Gastroesophageal sphincter (tissue), 4 donors: Measurements from ENCODE around the gene RNMT. TPM values are rescaled to one million over a fixed set of nuclear protein-coding genes. Genes with fewer than 3 reads are reported as not detected.
"Not testable (repeated sequence)": the region's sequence is repeated elsewhere in the genome, so short reads cannot be mapped to it uniquely, and the experiment has no call there.

Source experiments
- ATAC-seq: fragments of 150-250 bp; one replicate; pipeline ENCODE4 v1.9.1; 2016; ENCODE audit warnings: mild to moderate bottlenecking, moderate library complexity
- H3K27ac ChIP-seq, 4 donors: fragments of 200-600 bp; sonication (generic) in 3 of 4; 1 replicate in 3 of 4; 2 replicates in 1 of 4; pipeline ENCODE4 v1.5.1; 2016 to 2019
- H3K27me3 ChIP-seq: fragments of 200-600 bp; sonication (generic); one replicate; pipeline ENCODE4 v1.5.1; 2019
- H3K36me3 ChIP-seq, 2 donors: fragments of 200-600 bp; sonication (generic); one replicate each; pipeline ENCODE4 v1.5.1; 2019; ENCODE audit warnings: control low read depth in 1 of 2
- H3K4me1 ChIP-seq, 3 donors: fragments of 200-600 bp; sonication (generic); 1 replicate in 2 of 3; 2 replicates in 1 of 3; pipeline ENCODE4 v1.5.1; 2016 to 2019; ENCODE audit warnings: control low read depth in 2 of 3
- H3K4me3 ChIP-seq, 2 donors: fragments of 200-600 bp; sonication (generic); one replicate each; pipeline ENCODE4 v1.5.1; 2019; ENCODE audit warnings: mild to moderate bottlenecking in 1 of 2, moderate library complexity in 1 of 2
- H3K9me3 ChIP-seq, 3 donors: fragments of 200-600 bp; sonication (generic); one replicate each; pipeline ENCODE4 v1.5.1; 2017 to 2019; ENCODE audit warnings: control low read depth in 2 of 3
- CTCF ChIP-seq, 4 experiments: fragments of 200-600 bp in 2 of 4; fragments of 450-650 bp in 2 of 4; sonication (generic) in 1 of 4; IDR thresholded peaks; one replicate each; pipeline ENCODE4 v1.5.1; 2017 to 2019; ENCODE audit warnings: antibody characterized with exemption in 4 of 4, mild to moderate bottlenecking in 2 of 4, moderate library complexity in 2 of 4
- EP300 ChIP-seq: sonication (generic); formaldehyde crosslinking; IDR thresholded peaks from one replicate; pipeline ENCODE4 v1.6.1; 2017; ENCODE audit warnings: antibody characterized with exemption, mild to moderate bottlenecking
- POLR2A ChIP-seq, 2 donors: fragments of 450-650 bp; IDR thresholded peaks; one replicate each; pipeline ENCODE4 v1.6.1; 2017; ENCODE audit warnings: antibody characterized with exemption in 2 of 2, mild to moderate bottlenecking in 2 of 2, moderate library complexity in 1 of 2
- POLR2AphosphoS5 ChIP-seq: sonication (generic); formaldehyde crosslinking; IDR thresholded peaks from one replicate; pipeline ENCODE4 v1.6.1; 2017; ENCODE audit warnings: antibody characterized with exemption
- WGBS, 2 donors: methylation state at CpG; one replicate each; pipeline ENCODE4 v1.1.5; 2018; ENCODE audit warnings: low coverage in 1 of 2; 5-methylcytosine and 5-hydroxymethylcytosine counted together
- total RNA-seq, 4 donors: library from RNA; depleted of rRNA; stranded (reverse); fragments of >200 nt; gene quantifications; one replicate each; pipeline ENCODE4 v1.1.0, GENCODE V29; 2016

The RNMT gene
- total RNA-seq, 4 donors from 2014 or later = 18.6 to 27.1 (median 24.0) TPM

GRCh38 chr18:13735681-13736080 is 9.2 kb downstream of the RNMT start:
- no peaks in the 10 kb centered on the region for H3K27me3 ChIP-seq
- H3K4me1 ChIP-seq = peaks cover 0 to 15% (median 0%) of the 10 kb centered on the region in 3 donors
- no peak for TF ChIP-seq EP300
- TF ChIP-seq CTCF (IDR thresholded peaks at IDR 0.05) = no peak
- no peak overlapping the region for H3K4me3 ChIP-seq
- no peaks in the 10 kb centered on the region for H3K9me3 ChIP-seq
- ATAC-seq = no peak
- peaks cover 2 to 66% of the 10 kb centered on the region in 2 donors for H3K36me3 ChIP-seq
- 17 to 76% methylated on average over 1 to 2 of the region's 2 CpGs for WGBS, 2 donors
- no peak overlapping the region for H3K27ac ChIP-seq

- TF ChIP-seq POLR2A (IDR thresholded peaks at IDR 0.05) (no peak), CTCF (IDR thresholded peaks at IDR 0.05) (no peak), POLR2AphosphoS5 (no peak), EP300 (no peak)
- Histone ChIP-seq H3K9me3 (no peaks in the 10 kb centered on the region), H3K36me3 (peaks cover 3 to 87% of the 10 kb centered on the region in 2 donors), H3K4me3 (no peak overlapping the region), H3K27ac (no peak overlapping the region), H3K27me3 (no peaks in the 10 kb centered on the region), H3K4me1 (no peaks in the 10 kb centered on the region)
- 41 to 42% methylated on average over 3 of the region's 3 CpGs for WGBS, 2 donors
- no peak for ATAC-seq
Observed at GRCh38 chr18:13745696-13746095, 19.2 kb downstream of the RNMT start.

GRCh38 chr18:13746633-13747032 is 20.2 kb downstream of the RNMT start:
- WGBS, 2 donors = 94 to 95% methylated on average over 3 of the region's 3 CpGs
- Histone ChIP-seq H3K4me3 (no peak overlapping the region), H3K27ac (no peak overlapping the region), H3K36me3 (peaks cover 3 to 86% of the 10 kb centered on the region in 2 donors), H3K4me1 (no peaks in the 10 kb centered on the region), H3K27me3 (no peaks in the 10 kb centered on the region), H3K9me3 (no peaks in the 10 kb centered on the region)
- no peak for TF ChIP-seq POLR2AphosphoS5
- TF ChIP-seq EP300 = no peak
- no peak for TF ChIP-seq CTCF (IDR thresholded peaks at IDR 0.05)
- no peak for TF ChIP-seq POLR2A (IDR thresholded peaks at IDR 0.05)
- no peak for ATAC-seq

GRCh38 chr18:13751599-13751998 is 25.1 kb downstream of the RNMT start:
- 93 to 100% methylated on average over 1 to 2 of the region's 3 CpGs for WGBS, 2 donors
- ATAC-seq, H3K9me3 ChIP-seq, H3K4me3 ChIP-seq, H3K4me1 ChIP-seq, H3K27ac ChIP-seq, H3K27me3 ChIP-seq: not testable (repeated sequence)
- peaks cover 3 to 97% of the 10 kb centered on the region in 2 donors for H3K36me3 ChIP-seq

GRCh38 chr18:13756261-13756660 is 29.8 kb downstream of the RNMT start:
- WGBS, 2 donors = 100% methylated on average over 2 of the region's 2 CpGs; no CpG with 5 or more reads in 1 of the 2 donors
- no peak overlapping the region for H3K27ac ChIP-seq
- no peak for TF ChIP-seq CTCF (IDR thresholded peaks at IDR 0.05)
- TF ChIP-seq POLR2AphosphoS5 = no peak
- H3K27me3 ChIP-seq = no peaks in the 10 kb centered on the region
- no peak overlapping the region for H3K4me3 ChIP-seq
- H3K9me3 ChIP-seq = no peaks in the 10 kb centered on the region
- no peak for ATAC-seq
- peaks cover 0 to 97% of the 10 kb centered on the region in 2 donors for H3K36me3 ChIP-seq
- H3K4me1 ChIP-seq = no peaks in the 10 kb centered on the region

GRCh38 chr18:13756671-13757070 is 30.2 kb downstream of the RNMT start:
- H3K27me3 ChIP-seq = no peaks in the 10 kb centered on the region
- no peak overlapping the region for H3K4me3 ChIP-seq
- H3K36me3 ChIP-seq = peaks cover 0 to 97% of the 10 kb centered on the region in 2 donors
- H3K9me3 ChIP-seq = no peaks in the 10 kb centered on the region
- no peak overlapping the region for H3K27ac ChIP-seq
- no peaks in the 10 kb centered on the region for H3K4me1 ChIP-seq
- TF ChIP-seq POLR2AphosphoS5 = no peak
- no peak for TF ChIP-seq POLR2A (IDR thresholded peaks at IDR 0.05)
- TF ChIP-seq CTCF (IDR thresholded peaks at IDR 0.05) = no peak
- no peak for TF ChIP-seq EP300
- ATAC-seq = no peak
